GM23248 (cell line): ENCODE results near the gene ZNF668.

Experiments used
- EZH2 ChIP-seq: fragments of 200-600 bp; sonication (generic); IDR thresholded peaks from 2 replicates; pipeline ENCODE4 v1.6.1; 2018; ENCODE audit warnings: antibody characterized with exemption, mild to moderate bottlenecking; ENCODE audit not compliant: insufficient read depth, poor library complexity, severe bottlenecking
- EZH2phosphoT487 ChIP-seq: fragments of 200-600 bp; sonication (generic); IDR thresholded peaks from 2 replicates; pipeline ENCODE4 v1.6.1; 2018; ENCODE audit warnings: antibody characterized with exemption, moderate library complexity, mild to moderate bottlenecking, low read depth; ENCODE audit not compliant: insufficient read depth

GRCh38 chr16:31061126-31061812, 12.8 kb downstream of the ZNF668 start:
- TF ChIP-seq EZH2 (no peak), EZH2phosphoT487 (no peak)
